VCaP (cell line): ENCODE results near the gene RBBP8NL.

Source experiments
- H3K27ac ChIP-seq: fragments of 450-650 bp; 2 replicates; pipeline ENCODE4 v1.5.1; 2017
- CTCF ChIP-seq: fragments of 450-650 bp; conservative IDR thresholded peaks from 2 replicates; pipeline ENCODE4 v1.5.1; 2017; ENCODE audit warnings: mild to moderate bottlenecking, moderate library complexity

The RBBP8NL gene

DNA sequence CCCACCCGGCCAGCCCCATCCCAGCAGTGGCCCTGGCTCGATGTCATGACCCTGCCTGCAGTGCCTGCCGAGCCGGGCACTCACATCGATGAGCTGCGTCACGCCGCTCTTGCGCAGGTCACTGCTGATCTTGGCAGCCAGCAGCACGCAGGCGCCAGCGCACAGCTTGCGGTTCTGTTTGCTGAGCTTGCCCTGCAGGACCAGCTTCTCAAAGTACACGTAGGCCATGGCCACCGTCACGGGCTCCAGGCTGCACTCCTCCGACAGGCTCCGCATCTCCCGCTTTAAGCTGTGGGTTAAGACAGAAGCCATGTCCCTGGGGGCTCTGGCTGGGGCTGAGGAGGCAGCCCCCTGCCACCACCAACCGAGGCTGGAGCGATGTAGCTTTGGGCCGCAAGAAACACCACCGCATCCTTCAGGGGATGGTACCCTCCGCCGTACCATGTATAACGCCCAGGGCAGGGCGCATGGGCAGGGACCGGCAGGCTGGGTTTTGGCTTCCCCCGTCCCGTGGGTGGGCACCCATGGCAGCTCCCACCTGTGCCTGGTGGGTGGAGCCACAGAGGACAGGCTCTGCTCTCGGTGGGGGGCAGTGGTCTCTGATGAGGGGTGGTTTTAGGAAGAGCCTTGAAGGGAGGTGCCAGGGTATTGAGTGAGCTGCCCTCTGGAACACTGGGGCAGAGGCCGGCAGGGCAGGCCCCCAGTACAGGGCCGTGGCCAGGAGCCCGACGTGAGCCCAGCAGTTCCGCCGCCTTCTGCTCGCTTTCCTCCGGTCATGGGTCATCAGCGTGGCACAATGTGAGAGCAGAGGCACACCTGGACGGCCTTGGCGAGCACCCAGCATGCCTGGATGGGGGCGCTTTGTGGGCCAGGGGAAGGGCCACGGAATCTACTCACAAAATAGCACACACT is 35.9 kb downstream of the RBBP8NL start:
- TF ChIP-seq CTCF = no peak
- peak overlapping the region; percentile 92 for H3K27ac ChIP-seq

- H3K27ac ChIP-seq = peak overlapping the region; percentile 92
- no peak for TF ChIP-seq CTCF
Measured at GRCh38 chr20:62390317-62391164, 36.8 kb downstream of the RBBP8NL start.

DNA sequence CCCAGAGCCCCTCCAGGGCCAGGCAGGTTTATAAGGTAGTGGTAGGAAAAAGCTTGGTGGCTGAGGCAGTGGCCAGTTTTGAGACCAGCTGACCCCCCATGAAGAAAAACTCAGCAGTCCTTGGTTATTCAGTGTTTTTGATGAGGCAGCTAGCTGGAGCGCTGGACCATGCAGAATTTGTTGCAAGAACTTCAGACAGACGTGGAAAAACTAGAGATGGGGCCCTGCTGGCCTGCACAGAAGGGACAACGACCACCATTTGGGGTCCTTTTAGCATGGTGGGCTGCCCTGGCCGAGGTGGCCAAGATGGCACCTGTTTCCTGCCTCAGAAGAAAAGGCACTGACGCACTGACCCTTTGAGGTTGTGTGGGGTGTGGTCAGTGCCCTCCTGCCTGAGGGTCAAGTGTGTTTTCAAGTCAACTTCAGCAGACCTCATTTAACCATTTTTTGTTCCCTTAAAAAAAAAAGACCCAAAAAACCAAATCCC is 37.7 kb downstream of the RBBP8NL start:
- TF ChIP-seq CTCF = no peak
- H3K27ac ChIP-seq = peak overlapping the region; percentile 92

DNA sequence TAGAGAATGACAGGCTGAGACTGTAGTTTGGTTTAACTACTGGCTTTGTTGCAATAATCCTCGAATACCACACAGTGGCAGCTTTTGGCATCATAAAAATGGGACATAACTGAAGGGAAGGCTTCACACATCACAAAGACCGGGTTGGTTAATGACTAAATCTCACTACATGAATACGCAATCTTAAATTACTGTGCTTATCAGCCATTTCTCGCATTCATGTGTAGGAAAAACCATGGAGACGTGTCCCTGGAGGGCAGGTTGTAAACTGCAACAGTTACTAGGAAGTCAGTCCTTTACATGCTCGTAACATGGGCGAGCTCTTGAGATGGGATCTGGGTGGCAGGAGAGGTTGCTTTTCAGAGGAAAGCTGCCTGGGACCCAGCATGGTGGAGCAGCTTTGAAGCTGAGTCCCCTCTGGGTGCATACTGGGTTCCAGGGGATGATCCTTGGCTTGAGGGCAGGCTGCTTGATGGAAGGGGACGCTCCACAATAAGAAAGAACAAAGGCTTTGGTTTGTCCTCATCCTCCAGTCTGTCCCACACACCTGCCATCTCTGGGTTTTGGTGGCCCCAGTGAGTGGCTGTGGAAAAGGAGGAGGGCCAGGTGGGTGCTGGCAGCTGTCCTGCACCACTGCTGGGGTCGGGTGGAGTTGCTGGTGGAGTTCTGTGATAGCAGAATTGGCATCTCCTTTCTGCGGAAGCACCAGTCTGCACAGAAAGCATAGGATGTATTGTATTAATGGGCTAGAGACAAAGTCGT is 38.3 kb downstream of the RBBP8NL start:
- peak; percentile 20; the same call in 1 of the 2 replicates for TF ChIP-seq CTCF
- H3K27ac ChIP-seq = peak overlapping the region; percentile 92

DNA sequence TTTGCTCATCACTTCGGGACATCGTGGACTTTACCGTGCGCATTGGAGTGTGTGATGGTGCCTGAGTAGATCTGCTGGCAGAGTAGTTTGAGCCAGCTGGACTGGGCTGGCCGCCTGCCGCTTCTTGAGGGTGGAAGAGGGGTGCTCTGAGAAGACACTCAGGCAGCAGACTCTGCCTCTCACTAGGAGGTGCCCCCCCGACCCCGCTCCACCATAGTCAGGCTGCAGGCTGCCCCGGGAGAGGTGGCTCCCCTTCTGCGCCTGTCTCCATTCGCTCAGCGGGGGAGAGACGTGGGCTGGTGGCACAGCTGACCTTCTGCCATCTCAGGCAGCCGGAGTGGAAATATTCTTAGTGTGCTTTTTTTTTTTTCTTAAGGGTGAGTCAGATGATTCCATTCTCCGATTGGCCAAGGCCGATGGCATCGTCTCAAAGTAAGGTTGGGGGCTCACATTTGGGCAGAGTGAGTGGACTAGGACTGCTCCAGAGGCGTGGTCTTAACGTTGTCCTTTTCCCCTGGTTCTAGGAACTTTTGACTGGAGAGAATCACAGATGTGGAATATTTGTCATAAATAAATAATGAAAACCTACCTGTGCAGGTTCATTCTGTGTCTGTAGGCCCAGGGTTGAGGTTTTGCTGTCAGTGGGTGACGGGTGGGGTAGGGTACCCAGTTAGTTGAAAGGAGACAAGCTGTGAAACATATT is 39.3 kb downstream of the RBBP8NL start:
- no peak for TF ChIP-seq CTCF
- peak overlapping the region; percentile 92 for H3K27ac ChIP-seq

DNA sequence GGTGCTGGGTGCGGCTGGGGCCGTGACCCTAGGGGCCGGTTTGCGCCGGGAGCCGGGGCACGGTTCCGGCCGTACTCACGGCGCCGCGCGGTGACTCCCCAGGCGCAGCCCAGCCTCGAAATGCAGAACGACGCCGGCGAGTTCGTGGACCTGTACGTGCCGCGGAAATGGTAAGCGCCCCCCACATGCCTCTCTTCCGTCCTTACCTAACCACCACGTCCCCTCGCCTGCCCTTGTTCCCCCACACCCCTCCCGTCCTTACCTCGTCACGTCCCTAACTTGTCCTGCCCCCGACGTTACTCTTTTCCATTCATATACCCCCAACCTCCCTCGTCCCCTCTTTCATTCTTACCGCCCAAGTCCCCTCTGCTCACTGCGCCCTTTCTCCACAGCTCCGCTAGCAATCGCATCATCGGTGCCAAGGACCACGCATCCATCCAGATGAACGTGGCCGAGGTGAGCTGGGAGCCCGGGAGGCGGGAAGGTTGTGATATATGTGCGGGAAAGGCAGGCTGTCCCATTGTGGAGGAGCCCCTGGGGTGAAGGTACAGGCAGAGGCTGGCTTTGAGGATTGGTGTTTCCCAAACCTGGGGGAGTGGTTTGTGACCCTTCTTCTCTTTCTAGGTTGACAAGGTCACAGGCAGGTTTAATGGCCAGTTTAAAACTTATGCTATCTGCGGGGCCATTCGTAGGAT is 40.0 kb downstream of the RBBP8NL start:
- no peak for TF ChIP-seq CTCF
- H3K27ac ChIP-seq = peak overlapping the region; percentile 92
